ENCODE data around the gene PPCS.

Gene PPCS

DNA sequence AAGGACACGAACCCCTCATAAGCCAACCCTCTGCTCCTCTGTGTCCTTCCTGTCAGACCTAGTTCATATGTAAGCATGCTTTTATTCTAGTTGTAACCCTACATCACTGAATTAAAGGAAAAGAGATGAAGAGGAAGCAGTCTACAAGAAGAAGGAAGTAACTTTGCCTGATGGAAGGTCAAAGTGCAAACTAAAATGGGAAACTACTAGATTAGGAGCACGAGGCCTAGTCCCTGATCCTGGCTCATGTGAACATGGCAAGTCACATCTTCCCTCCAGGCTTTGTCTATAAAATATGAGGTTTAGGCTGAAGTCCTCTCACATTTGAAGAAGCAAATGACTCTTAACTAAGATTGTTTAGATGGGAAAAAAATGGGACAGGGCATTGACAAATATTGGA lies 13.7 kb upstream of the PPCS start:
- no peak overlapping the region for H3K4me3 ChIP-seq (ENCODE audit: low read depth in 1 of 2, low read length in 2 of 2)
- TF ChIP-seq, protein P1, sequence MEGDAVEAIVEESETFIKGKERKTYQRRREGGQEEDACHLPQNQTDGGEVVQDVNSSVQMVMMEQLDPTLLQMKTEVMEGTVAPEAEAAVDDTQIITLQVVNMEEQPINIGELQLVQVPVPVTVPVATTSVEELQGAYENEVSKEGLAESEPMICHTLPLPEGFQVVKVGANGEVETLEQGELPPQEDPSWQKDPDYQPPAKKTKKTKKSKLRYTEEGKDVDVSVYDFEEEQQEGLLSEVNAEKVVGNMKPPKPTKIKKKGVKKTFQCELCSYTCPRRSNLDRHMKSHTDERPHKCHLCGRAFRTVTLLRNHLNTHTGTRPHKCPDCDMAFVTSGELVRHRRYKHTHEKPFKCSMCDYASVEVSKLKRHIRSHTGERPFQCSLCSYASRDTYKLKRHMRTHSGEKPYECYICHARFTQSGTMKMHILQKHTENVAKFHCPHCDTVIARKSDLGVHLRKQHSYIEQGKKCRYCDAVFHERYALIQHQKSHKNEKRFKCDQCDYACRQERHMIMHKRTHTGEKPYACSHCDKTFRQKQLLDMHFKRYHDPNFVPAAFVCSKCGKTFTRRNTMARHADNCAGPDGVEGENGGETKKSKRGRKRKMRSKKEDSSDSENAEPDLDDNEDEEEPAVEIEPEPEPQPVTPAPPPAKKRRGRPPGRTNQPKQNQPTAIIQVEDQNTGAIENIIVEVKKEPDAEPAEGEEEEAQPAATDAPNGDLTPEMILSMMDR (IDR thresholded peaks at IDR 0.05; ENCODE audit: borderline replicate concordance, extremely low read depth, low read length, poor library complexity, severe bottlenecking) = no peak
- no peak for TF ChIP-seq EZH2 (IDR thresholded peaks at IDR 0.05; ENCODE audit: borderline replicate concordance, low read depth, low read length, severe bottlenecking)

GRCh38 chr1:42449256-42449655 lies 7.1 kb upstream of the PPCS start:
- DNase-seq = no peak

More for the DNA sequence above, 13.7 kb upstream of the PPCS start:
- Histone ChIP-seq H3K4me1 (ENCODE audit: insufficient read depth, low read length) (no peaks in the 10 kb centered on the region), H3K27ac (ENCODE audit: low read length) (no peak overlapping the region), H2AFZ (ENCODE audit: low read depth, low read length) (no peak overlapping the region), H3K4me2 (ENCODE audit: insufficient read depth, low read length) (no peak overlapping the region), H3K36me3 (ENCODE audit: insufficient read depth, low read length) (no peaks in the 10 kb centered on the region), H4K20me1 (ENCODE audit: insufficient read depth, low read length) (no peaks in the 10 kb centered on the region), H3K79me2 (ENCODE audit: insufficient read depth, low read length) (no peaks in the 10 kb centered on the region), H3K27me3 (ENCODE audit: insufficient read depth, low read length, poor library complexity) (no peaks in the 10 kb centered on the region), H3K9me3 (ENCODE audit: insufficient read depth, low read length, severe bottlenecking) (no peaks in the 10 kb centered on the region), H3K9ac (ENCODE audit: low read depth, low read length) (no peak overlapping the region)
- no peak for DNase-seq
- ATAC-seq (ENCODE audit: insufficient read depth, low read depth) = no peak

DNA sequence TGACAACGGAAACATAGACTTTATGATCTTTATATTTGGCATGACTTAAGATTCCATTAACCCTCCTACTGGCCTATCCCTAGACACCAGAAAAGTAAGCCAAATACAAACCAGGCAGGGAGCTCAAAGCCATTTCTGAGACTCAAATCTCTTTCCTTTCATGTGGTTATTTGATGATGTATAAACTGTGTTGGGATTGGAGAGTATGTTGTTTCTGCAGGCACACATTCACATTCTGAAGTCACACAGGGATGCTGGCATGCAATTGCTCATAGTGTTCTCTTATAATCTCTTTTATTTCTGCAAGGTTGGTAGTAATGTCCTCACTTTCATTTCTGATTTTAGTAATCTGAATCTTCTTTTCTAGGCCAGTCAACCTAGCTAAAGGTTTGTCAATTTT lies 6.3 kb upstream of the PPCS start:
- peak; percentile 47; the same call in 2 of the 3 replicates for ATAC-seq (ENCODE audit: insufficient read depth, low read depth)
- no peak overlapping the region for H3K27ac ChIP-seq (ENCODE audit: low read length)
- TF ChIP-seq, protein P1 (IDR thresholded peaks at IDR 0.05; ENCODE audit: borderline replicate concordance, extremely low read depth, low read length, poor library complexity, severe bottlenecking) = no peak
- no peak for TF ChIP-seq EZH2 (IDR thresholded peaks at IDR 0.05; ENCODE audit: borderline replicate concordance, low read depth, low read length, severe bottlenecking)
- no peak overlapping the region for H3K4me2 ChIP-seq (ENCODE audit: insufficient read depth, low read length)
- H3K9ac ChIP-seq (ENCODE audit: low read depth, low read length) = no peak overlapping the region
- H3K4me3 ChIP-seq (ENCODE audit: low read depth in 1 of 2, low read length in 2 of 2) = no peak overlapping the region
- H3K27me3 ChIP-seq (ENCODE audit: insufficient read depth, low read length, poor library complexity) = no peaks in the 10 kb centered on the region
- H3K4me1 ChIP-seq (ENCODE audit: insufficient read depth, low read length) = 0 out of 2 replicates have a peak, but pooled peaks cover 1% of the 10 kb centered on the region
- H3K9me3 ChIP-seq (ENCODE audit: insufficient read depth, low read length, severe bottlenecking) = no peaks in the 10 kb centered on the region
- H3K36me3 ChIP-seq (ENCODE audit: insufficient read depth, low read length) = no peaks in the 10 kb centered on the region
- no peak for DNase-seq
- no peaks in the 10 kb centered on the region for H4K20me1 ChIP-seq (ENCODE audit: insufficient read depth, low read length)
- no peaks in the 10 kb centered on the region for H3K79me2 ChIP-seq (ENCODE audit: insufficient read depth, low read length)
- no peak overlapping the region for H2AFZ ChIP-seq (ENCODE audit: low read depth, low read length)

More at GRCh38 chr1:42449256-42449655, 7.1 kb upstream of the PPCS start:
- Histone ChIP-seq H4K20me1 (ENCODE audit: insufficient read depth, low read length) (no peaks in the 10 kb centered on the region), H3K9me3 (ENCODE audit: insufficient read depth, low read length, severe bottlenecking) (no peaks in the 10 kb centered on the region), H2AFZ (ENCODE audit: low read depth, low read length) (no peak overlapping the region), H3K79me2 (ENCODE audit: insufficient read depth, low read length) (no peaks in the 10 kb centered on the region), H3K4me2 (ENCODE audit: insufficient read depth, low read length) (no peak overlapping the region), H3K27me3 (ENCODE audit: insufficient read depth, low read length, poor library complexity) (no peaks in the 10 kb centered on the region), H3K4me1 (ENCODE audit: insufficient read depth, low read length) (no peaks in the 10 kb centered on the region), H3K27ac (ENCODE audit: low read length) (no peak overlapping the region), H3K4me3 (ENCODE audit: low read depth in 1 of 2, low read length in 2 of 2) (no peak overlapping the region), H3K9ac (ENCODE audit: low read depth, low read length) (no peak overlapping the region), H3K36me3 (ENCODE audit: insufficient read depth, low read length) (no peaks in the 10 kb centered on the region)
- ATAC-seq (ENCODE audit: insufficient read depth, low read depth) = no peak
- TF ChIP-seq, protein P1 (IDR thresholded peaks at IDR 0.05; ENCODE audit: borderline replicate concordance, extremely low read depth, low read length, poor library complexity, severe bottlenecking) = no peak
- TF ChIP-seq EZH2 (IDR thresholded peaks at IDR 0.05; ENCODE audit: borderline replicate concordance, low read depth, low read length, severe bottlenecking) = no peak

GRCh38 chr1:42453386-42453785 lies 3.0 kb upstream of the PPCS start:
- Histone ChIP-seq H3K79me2 (ENCODE audit: insufficient read depth, low read length) (peaks cover 15% of the 10 kb centered on the region), H3K9me3 (ENCODE audit: insufficient read depth, low read length, severe bottlenecking) (no peaks in the 10 kb centered on the region), H3K27ac (ENCODE audit: low read length) (no peak overlapping the region), H3K27me3 (ENCODE audit: insufficient read depth, low read length, poor library complexity) (no peaks in the 10 kb centered on the region), H3K4me3 (ENCODE audit: low read depth in 1 of 2, low read length in 2 of 2) (no peak overlapping the region), H2AFZ (ENCODE audit: low read depth, low read length) (no peak overlapping the region), H3K4me1 (ENCODE audit: insufficient read depth, low read length) (peaks cover 28% of the 10 kb centered on the region), H4K20me1 (ENCODE audit: insufficient read depth, low read length) (no peaks in the 10 kb centered on the region), H3K36me3 (ENCODE audit: insufficient read depth, low read length) (peaks cover 7% of the 10 kb centered on the region), H3K9ac (ENCODE audit: low read depth, low read length) (no peak overlapping the region), H3K4me2 (ENCODE audit: insufficient read depth, low read length) (no peak overlapping the region)
- no peak for DNase-seq
- ATAC-seq (ENCODE audit: insufficient read depth, low read depth) = no peak
- TF ChIP-seq, protein P1 (IDR thresholded peaks at IDR 0.05; ENCODE audit: borderline replicate concordance, extremely low read depth, low read length, poor library complexity, severe bottlenecking) = no peak
- no peak for TF ChIP-seq EZH2 (IDR thresholded peaks at IDR 0.05; ENCODE audit: borderline replicate concordance, low read depth, low read length, severe bottlenecking)

All from DND-41 (cell line).